ENCODE results near the gene KRTAP10-9. TPM values are rescaled to one million over a fixed set of nuclear protein-coding genes. Genes with fewer than 3 reads are reported as not detected.

Gene KRTAP10-9
- total and polyA plus RNA-seq, 2 of the 8 experiments (the other 6 are each of a cell fraction or from before 2014, with no cell fraction given): not detected

DNA sequence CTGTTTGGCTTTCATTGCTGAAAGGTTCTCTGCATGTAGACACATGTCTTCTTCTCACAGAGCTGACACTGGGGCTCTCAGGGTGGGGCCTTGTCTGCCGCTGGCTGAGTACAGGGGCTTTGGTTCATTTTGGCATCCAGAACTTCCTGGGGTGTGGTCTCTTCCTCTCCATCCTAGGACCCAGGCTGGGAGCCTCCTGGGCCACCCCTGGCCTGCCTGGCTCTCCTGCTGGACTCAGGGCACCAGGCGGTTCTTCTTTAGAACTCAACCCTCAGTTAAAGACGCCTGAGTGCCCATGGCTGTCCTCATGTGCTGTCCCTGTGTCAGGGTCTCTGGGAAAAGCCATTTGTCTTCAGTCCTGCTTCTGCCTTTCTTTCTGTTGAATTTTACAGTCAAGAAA is 41.0 kb upstream of the KRTAP10-9 start (continued):
- TF ChIP-seq, protein P1, sequence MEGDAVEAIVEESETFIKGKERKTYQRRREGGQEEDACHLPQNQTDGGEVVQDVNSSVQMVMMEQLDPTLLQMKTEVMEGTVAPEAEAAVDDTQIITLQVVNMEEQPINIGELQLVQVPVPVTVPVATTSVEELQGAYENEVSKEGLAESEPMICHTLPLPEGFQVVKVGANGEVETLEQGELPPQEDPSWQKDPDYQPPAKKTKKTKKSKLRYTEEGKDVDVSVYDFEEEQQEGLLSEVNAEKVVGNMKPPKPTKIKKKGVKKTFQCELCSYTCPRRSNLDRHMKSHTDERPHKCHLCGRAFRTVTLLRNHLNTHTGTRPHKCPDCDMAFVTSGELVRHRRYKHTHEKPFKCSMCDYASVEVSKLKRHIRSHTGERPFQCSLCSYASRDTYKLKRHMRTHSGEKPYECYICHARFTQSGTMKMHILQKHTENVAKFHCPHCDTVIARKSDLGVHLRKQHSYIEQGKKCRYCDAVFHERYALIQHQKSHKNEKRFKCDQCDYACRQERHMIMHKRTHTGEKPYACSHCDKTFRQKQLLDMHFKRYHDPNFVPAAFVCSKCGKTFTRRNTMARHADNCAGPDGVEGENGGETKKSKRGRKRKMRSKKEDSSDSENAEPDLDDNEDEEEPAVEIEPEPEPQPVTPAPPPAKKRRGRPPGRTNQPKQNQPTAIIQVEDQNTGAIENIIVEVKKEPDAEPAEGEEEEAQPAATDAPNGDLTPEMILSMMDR (IDR thresholded peaks at IDR 0.05; ENCODE audit: control extremely low read depth in 1 of 3, insufficient read depth in 1 of 3, low read depth in 1 of 3, low read length in 3 of 3): no peak
- TF ChIP-seq, protein P2, sequence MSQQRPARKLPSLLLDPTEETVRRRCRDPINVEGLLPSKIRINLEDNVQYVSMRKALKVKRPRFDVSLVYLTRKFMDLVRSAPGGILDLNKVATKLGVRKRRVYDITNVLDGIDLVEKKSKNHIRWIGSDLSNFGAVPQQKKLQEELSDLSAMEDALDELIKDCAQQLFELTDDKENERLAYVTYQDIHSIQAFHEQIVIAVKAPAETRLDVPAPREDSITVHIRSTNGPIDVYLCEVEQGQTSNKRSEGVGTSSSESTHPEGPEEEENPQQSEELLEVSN (IDR thresholded peaks at IDR 0.05): no peak
- no peak for TF ChIP-seq SUZ12 (IDR thresholded peaks at IDR 0.05; ENCODE audit: low read length)
- TF ChIP-seq TEAD4 (IDR thresholded peaks at IDR 0.05; ENCODE audit: low read depth, low read length): no peak
- TF ChIP-seq, protein P3, sequence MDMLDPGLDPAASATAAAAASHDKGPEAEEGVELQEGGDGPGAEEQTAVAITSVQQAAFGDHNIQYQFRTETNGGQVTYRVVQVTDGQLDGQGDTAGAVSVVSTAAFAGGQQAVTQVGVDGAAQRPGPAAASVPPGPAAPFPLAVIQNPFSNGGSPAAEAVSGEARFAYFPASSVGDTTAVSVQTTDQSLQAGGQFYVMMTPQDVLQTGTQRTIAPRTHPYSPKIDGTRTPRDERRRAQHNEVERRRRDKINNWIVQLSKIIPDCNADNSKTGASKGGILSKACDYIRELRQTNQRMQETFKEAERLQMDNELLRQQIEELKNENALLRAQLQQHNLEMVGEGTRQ (IDR thresholded peaks at IDR 0.05; ENCODE audit: low read length): no peak

Measured in H1 (cell line).